ENCODE data around the gene ASPM. TPM values are rescaled to one million over a fixed set of nuclear protein-coding genes. Genes with fewer than 3 reads are reported as not detected.

Gene ASPM
- total and polyA plus RNA-seq, 2 of the 8 experiments (the other 6 are each of a cell fraction or from before 2014, with no cell fraction given), result 5.1 to 50.3 TPM

DNA sequence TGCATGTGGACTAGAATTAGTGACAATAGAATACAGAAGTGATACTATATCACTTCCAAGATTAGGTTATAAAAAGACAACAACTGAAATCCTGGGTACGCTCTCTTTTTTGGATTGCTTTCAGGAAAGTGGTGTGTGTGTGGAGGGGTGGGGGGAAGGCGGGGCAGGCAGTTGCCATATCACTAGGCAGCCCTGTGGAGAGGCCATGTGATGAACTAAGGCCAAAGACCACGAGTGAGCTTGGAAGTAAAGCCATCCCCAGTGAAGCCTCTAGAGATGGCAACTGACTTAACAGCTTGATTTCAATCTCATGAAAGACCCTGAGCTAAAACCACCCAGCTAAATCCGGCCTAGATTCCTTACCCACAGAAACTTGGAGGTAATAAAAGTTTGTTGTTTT, 6.2 kb upstream of the ASPM start (continued):
- no peak for TF ChIP-seq SAP30 (IDR thresholded peaks at IDR 0.05; ENCODE audit: insufficient read depth, insufficient replicate concordance, low read length)

Measured in H1 (cell line).